Cardiac septum (tissue), 1 donor: ENCODE data around the gene ANKRD34A. TPM values are rescaled to one million over a fixed set of nuclear protein-coding genes. Genes with fewer than 3 reads are reported as not detected.
"Not testable (repeated sequence)": the region's sequence is repeated elsewhere in the genome, so short reads cannot be mapped to it uniquely, and the experiment has no call there.

Experiments used
- DNase-seq: peaks from one replicate; pipeline ENCODE4 v3.0.0-alpha.2; 2020; ENCODE audit warnings: low spot score
- intact Hi-C: fragments of 100-400 bp; cut with DNase I; formaldehyde crosslinking; loops from one replicate; pipeline ENCODE4 v1.14.0; 2022
- total RNA-seq: library from RNA; stranded (reverse); fragmentation: NEBNext Ultra II Directional; extraction: Animal tissue kit (Norgen Biotek cat#: 25700); gene quantifications from one replicate; pipeline ENCODE4 v1.2.1, GENCODE V29; 2021
- donor health status: DM: no; HTN: no; CAD: no.

The ANKRD34A gene
- total RNA-seq, 1 donor from 2014 or later: 2.9 TPM

DNA sequence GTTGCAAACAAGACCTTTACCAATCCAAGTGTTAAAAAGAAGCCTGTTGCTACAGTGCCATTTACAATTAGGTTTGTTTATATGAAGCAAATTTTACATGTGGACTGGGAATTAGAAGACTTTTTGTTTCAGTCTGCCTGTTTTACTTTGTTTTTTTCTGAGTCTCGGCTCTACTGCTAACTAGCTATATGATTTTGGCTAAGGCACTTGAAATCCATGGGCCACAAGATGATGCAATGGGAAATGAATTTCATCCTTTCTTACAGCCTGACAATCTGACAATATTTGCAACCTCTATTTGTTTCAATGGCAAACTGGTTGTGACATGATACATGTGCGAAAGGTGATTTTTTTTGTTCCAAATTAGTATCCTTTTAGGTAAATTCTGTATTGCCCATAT is 42.1 kb downstream of the ANKRD34A start:
- intact Hi-C loops: no loop called here
- DNase-seq: no peak

DNA sequence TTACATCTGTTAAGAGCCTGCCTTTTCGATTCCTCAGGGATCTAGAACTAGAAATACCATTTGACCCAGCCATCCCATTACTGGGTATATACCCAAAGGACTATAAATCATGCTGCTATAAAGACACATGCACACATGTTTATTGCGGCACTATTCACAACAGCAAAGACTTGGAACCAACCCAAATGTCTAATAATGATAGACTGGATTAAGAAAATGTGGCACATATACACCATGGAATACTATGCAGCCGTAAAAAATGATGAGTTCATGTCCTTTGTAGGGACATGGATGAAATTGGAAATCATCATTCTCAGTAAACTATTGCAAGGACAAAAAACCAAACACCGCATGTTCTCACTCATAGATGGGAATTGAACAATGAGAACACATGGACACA is 44.1 kb downstream of the ANKRD34A start:
- intact Hi-C loops, DNase-seq: not testable (repeated sequence)

DNA sequence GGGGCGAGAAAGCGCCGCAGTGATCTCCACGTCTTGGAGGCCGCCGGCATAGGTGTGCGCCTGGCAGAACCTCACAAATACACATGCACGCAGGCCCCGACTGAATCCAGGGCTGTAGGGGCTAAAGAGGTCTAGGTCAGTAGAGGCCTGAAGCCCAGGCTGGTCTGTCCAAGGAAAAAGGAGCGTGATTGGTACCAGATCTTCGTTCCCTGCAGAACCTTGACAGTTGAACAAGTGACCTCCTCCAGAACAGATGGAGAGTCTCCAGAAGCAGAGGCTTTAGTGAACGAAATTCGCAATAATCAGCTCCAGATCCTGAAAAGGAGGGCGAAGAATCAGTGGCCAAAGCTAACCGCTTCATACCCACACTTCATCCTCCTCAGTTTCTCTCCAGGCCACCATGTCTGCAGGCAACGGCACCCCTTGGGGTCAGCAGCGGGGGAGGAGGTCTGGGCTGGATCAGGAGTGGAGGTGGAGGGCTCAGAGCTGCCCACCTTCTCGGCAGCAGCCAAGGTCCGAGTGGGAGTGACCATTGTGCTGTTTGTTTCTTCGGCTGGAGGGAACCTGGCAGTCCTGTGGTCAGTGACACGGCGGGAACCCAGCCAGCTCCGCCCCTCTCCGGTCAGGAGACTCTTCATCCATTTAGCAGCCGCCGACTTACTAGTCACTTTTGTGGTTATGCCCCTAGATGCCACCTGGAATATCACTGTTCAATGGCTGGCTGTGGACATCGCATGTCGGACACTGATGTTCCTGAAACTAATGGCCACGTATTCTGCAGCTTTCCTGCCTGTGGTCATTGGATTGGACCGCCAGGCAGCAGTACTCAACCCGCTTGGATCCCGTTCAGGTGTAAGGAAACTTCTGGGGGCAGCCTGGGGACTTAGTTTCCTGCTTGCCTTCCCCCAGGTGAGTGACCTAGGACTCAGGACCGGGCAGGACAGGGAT is 45.1 kb downstream of the ANKRD34A start:
- intact Hi-C loops: loop anchor here (5.0 kb wide), 2 partner anchors 72 to 88 kb away; partner anchors contain the start of gene NUDT17
- peak; percentile 80 for DNase-seq

DNA sequence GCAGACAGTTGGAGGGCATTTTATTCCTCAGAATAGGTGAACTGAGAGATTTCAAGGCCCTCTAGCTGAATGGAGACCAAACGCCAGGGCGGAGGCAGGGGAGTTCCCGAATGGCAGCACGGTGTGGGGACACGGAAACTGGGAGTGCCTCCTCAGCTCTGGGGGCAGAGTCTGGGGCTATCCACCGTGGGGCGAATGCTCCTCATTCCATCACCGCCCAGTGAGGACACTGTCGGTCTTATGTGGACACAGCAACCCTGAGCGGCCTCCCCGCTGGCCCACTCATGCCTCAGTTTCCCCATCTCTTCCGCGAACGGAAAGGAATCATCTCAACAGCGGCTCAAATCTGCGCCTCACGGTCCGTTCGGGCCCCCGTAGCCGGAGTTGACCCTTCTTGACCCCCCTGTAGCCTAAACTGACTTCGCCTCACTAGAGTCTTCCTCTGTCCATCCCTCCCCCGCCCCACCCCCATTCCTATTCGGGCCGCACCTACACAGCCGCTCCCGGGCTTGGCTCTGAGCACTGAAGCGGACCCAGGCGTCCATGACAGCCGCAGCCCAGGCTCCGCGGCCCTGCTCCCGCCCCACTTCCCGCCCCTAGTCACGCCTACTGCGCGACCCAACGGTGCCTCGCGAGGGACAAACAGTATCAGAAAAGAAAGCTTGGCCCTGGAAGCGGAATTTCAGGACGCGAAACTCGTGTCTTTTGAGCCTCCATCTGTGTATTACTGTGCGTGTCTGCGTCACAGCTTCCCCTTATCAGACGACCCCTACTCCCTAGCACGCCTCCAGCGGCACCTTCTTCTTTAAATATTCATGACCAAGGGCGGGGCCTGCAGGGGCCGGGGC is 46.0 kb downstream of the ANKRD34A start, which contains the start of gene PEX11B:
TSS of gene PEX11B (minus strand) at position 574 of the 848 bp plus-strand sequence. CDS start at position 545, 29 bp downstream.
- DNase-seq: peak; percentile 96
- intact Hi-C loops: loop anchor here (5.0 kb wide), 2 partner anchors 71 to 89 kb away; partner anchors contain the start of gene NUDT17

DNA sequence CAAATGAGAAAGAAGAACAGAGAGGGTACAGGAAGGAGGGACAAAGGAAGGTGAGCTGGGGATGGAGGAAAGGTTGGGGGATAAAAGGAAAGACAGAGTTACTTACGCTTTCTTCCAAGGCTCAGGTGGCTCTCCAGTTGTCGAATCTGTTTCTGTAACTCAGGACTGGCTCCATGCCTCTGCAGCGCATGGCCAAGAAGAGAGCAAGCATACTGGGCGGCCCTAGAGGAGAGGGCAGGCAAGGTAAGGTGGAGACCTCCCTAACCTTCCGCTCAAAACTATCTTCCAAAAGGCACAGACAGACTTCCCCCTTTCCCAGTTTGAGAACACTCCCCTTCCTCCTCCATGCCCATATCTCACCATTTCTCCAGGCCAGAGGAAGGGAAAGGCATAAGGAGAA is 46.8 kb downstream of the ANKRD34A start:
- intact Hi-C loops: loop anchor here (5.0 kb wide), 2 partner anchors 70 to 90 kb away; partner anchors contain the start of gene NUDT17
- DNase-seq: no peak

DNA sequence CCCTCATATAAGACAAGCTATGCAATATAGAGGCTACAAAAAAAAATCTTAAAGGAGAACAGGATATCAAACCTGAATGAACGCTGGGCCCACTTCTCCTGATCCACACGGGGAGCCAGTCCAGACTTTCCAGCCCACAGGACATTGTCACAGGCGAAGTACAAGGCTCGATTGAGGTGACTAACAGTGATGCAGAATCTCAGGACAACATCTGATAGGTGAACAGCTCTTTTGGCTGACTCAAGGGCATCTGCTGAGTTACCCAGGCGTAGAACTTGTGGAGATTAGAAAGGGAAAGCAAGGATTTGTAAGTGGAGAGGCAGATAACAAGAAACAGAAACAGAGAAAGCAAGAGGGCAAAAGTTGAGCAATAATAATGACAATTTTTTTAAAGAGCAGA is 47.6 kb downstream of the ANKRD34A start:
- no peak for DNase-seq
- intact Hi-C loops: loop anchor here (5.0 kb wide), 2 partner anchors 69 to 91 kb away; partner anchors contain the start of gene NUDT17

DNA sequence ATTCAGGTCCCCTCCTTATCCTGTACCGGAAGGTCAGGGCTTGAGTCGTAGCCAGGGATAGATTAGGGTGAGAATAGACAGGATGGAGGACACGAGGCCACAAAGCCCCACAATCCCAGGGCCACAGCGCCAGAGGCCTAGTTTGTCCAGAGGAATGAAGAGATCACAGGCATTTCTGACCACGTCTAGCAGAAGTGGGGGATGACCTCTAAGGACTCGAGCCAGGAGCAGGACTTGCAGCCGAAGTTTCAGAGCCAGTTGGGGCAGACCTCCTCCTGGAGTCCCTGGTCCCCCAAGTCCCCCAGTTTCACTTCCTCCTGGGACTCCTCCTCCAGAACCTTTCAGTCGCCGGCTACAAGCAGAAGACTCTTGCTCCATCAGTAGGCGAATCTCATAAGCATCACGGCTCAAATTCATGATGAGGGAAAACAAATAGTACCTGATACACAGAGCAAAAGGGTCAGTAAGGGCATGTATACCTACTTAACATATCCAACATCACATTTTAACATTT is 52.2 kb downstream of the ANKRD34A start:
- intact Hi-C loops: no loop called here
- no peak for DNase-seq

Other genes starting within 250 kb of the ANKRD34A start
- gene CD160, start 245.1 kb downstream of the ANKRD34A start, total RNA-seq: 0.22 TPM
- gene RNF115, start 140.5 kb downstream of the ANKRD34A start, total RNA-seq: 74.5 TPM
- 14.0 TPM for gene POLR3C, start 140.4 kb downstream of the ANKRD34A start, total RNA-seq
- 2.7 TPM for gene NUDT17, start 118.9 kb downstream of the ANKRD34A start, total RNA-seq
- gene PIAS3, start 105.5 kb downstream of the ANKRD34A start, total RNA-seq: 19.7 TPM
- gene ANKRD35, start 78.7 kb downstream of the ANKRD34A start, total RNA-seq: 0.73 TPM
- 3.8 TPM for gene ITGA10, start 54.5 kb downstream of the ANKRD34A start, total RNA-seq
- 17.4 TPM for gene PEX11B, start 45.9 kb downstream of the ANKRD34A start, total RNA-seq
- gene RBM8A, start 37.1 kb downstream of the ANKRD34A start, total RNA-seq: 74.2 TPM
- gene LIX1L, start 6.6 kb downstream of the ANKRD34A start, total RNA-seq: 25.6 TPM
- gene POLR3GL, start 115 bp upstream of the ANKRD34A start, total RNA-seq: 36.8 TPM
- 689 TPM for gene TXNIP, start 32.0 kb upstream of the ANKRD34A start, total RNA-seq
- gene HJV, start 57.2 kb upstream of the ANKRD34A start, total RNA-seq: 73.8 TPM
- gene NBPF10, start 180.2 kb upstream of the ANKRD34A start, total RNA-seq: 0.92 TPM